HepG2 (cell line): ENCODE results near the gene TCL1A. TPM values are rescaled to one million over a fixed set of nuclear protein-coding genes. Genes with fewer than 3 reads are reported as not detected.

Experiments
- ATAC-seq: fragments of 200-7000 bp; cut with Tn5 transposase; 3 replicates; pipeline ENCODE4 v1.9.1; 2020; ENCODE audit warnings: mild to moderate bottlenecking, moderate library complexity
- BruUV-seq: library from RNA; stranded (reverse); fragments of 400-500 nt; replicated peaks from 2 replicates; lab custom pipeline; 2021; lab: Mats Ljungman, UMichigan
- CTCF ChIA-PET: fragments of 300-600 bp; formaldehyde crosslinking; extraction: SDS; loops from one replicate; lab custom pipeline; 2021; ENCODE audit warnings: low total read pairs, inconsistent platforms, low intra/inter-chr PET ratio; lab: Yijun Ruan, JAX
- POLR2A ChIA-PET: fragments of 350-600 bp; sonication (Branson Sonifier 250); formaldehyde crosslinking; loops from one replicate; lab custom pipeline; 2020; ENCODE audit warnings: antibody characterized with exemption, inconsistent platforms; lab: Yijun Ruan, JAX
- DNase-seq: peaks from one replicate; pipeline ENCODE4 v3.0.0-alpha.2; 2015; ENCODE audit warnings: low spot score
- FAIRE-seq: peaks from 3 replicates; lab custom pipeline; 2011; peaks lifted over from hg19 to GRCh38; lab: Jason Lieb, UNC
- H2AFZ ChIP-seq: one replicate; pipeline ENCODE4 v1.6.1; 2011; ENCODE audit warnings: low read length, inconsistent platforms
- H3K27ac ChIP-seq: fragments of 300-600 bp; 3 replicates; pipeline ENCODE4 v1.8.0; 2011; ENCODE audit warnings: mixed run types, mild to moderate bottlenecking, mixed read lengths, low read length, inconsistent platforms; ENCODE audit not compliant: insufficient read depth; ENCODE audit errors: extremely low read length
- H3K27me3 ChIP-seq, 2 experiments: fragments of 200-600 bp in 1 of 2; 2 replicates in 1 of 2; 3 replicates in 1 of 2; pipeline versions ENCODE4 v1.6.0 to v1.8.0; 2011; ENCODE audit warnings: low read length in 2 of 2, mild to moderate bottlenecking in 2 of 2, moderate library complexity in 2 of 2, inconsistent platforms in 1 of 2; ENCODE audit not compliant: insufficient read depth in 2 of 2, control insufficient read depth in 1 of 2
- H3K36me3 ChIP-seq, 2 experiments: fragments of 200-600 bp in 1 of 2; replicated peaks in 1 of 2; 2 replicates in 1 of 2; 3 replicates in 1 of 2; pipeline versions ENCODE4 v1.5.1 to v1.8.0; 2011; ENCODE audit warnings: low read length in 2 of 2, inconsistent platforms in 1 of 2; ENCODE audit not compliant: insufficient read depth in 2 of 2, control insufficient read depth in 1 of 2
- H3K4me1 ChIP-seq: 2 replicates; pipeline ENCODE4 v1.5.1; 2012; ENCODE audit warnings: low read length, inconsistent platforms; ENCODE audit not compliant: insufficient read depth
- H3K4me2 ChIP-seq: 2 replicates; pipeline ENCODE4 v1.6.0; 2011; ENCODE audit warnings: low read depth, low read length, inconsistent platforms
- H3K4me3 ChIP-seq, 3 experiments: fragments of 200-600 bp in 1 of 3; sonication (generic), shearing (Covaris generic) in 1 of 3; replicated peaks in 1 of 3; 2 replicates each; pipeline ENCODE4 v1.5.1; 2011 to 2016; ENCODE audit warnings: low read length in 3 of 3, inconsistent platforms in 2 of 3, low read depth in 2 of 3, mild to moderate bottlenecking in 2 of 3, control low read depth in 1 of 3, mixed read lengths in 1 of 3; ENCODE audit not compliant: insufficient read depth in 1 of 3
- H3K79me2 ChIP-seq: one replicate; pipeline ENCODE4 v1.6.1; 2011; ENCODE audit warnings: low read length, inconsistent platforms; ENCODE audit not compliant: insufficient read depth
- H3K9ac ChIP-seq: 2 replicates; pipeline ENCODE4 v1.6.0; 2011; ENCODE audit warnings: mild to moderate bottlenecking, low read depth, low read length, inconsistent platforms; ENCODE audit not compliant: insufficient read depth
- H3K9me3 ChIP-seq: 2 replicates; pipeline ENCODE4 v1.5.1; 2012; ENCODE audit warnings: mild to moderate bottlenecking, low read length
- H4K20me1 ChIP-seq: 2 replicates; pipeline ENCODE4 v1.6.0; 2011; ENCODE audit warnings: inconsistent platforms, mild to moderate bottlenecking, low read length, moderate library complexity; ENCODE audit not compliant: insufficient read depth
- CENPX ChIP-seq: sonication (generic); formaldehyde crosslinking; IDR thresholded peaks from 2 replicates; pipeline ENCODE4 v1.9.0; 2021; ENCODE audit warnings: mild to moderate bottlenecking, missing genetic modification reagents, moderate library complexity
- ELF3 ChIP-seq: IDR thresholded peaks from 2 replicates; pipeline ENCODE4 v1.6.1; 2016; ENCODE audit warnings: missing genetic modification reagents, missing compliant biosample characterization
- MEF2D ChIP-seq: sonication (generic); formaldehyde crosslinking; IDR thresholded peaks from 2 replicates; pipeline ENCODE4 v1.5.1; 2020; ENCODE audit warnings: mild to moderate bottlenecking, missing genetic modification reagents
- NFYC ChIP-seq: IDR thresholded peaks from 2 replicates; pipeline ENCODE4 v1.6.1; 2016; ENCODE audit warnings: missing genetic modification reagents, missing compliant biosample characterization
- REL ChIP-seq: sonication (generic); formaldehyde crosslinking; conservative IDR thresholded peaks from 2 replicates; pipeline ENCODE4 v1.8.0; 2022; ENCODE audit warnings: mild to moderate bottlenecking, missing genetic modification reagents, moderate library complexity
- RFXAP ChIP-seq: sonication (generic); formaldehyde crosslinking; IDR thresholded peaks from 2 replicates; pipeline ENCODE4 v1.4.0; 2020; ENCODE audit warnings: missing genetic modification reagents, borderline replicate concordance
- SP1 ChIP-seq, 2 experiments: fragments of 450-650 bp in 1 of 2; sonication (generic) in 1 of 2; formaldehyde crosslinking in 1 of 2; IDR thresholded peaks; 2 replicates each; pipeline versions ENCODE4 v1.4.0 to v1.6.1; 2016 to 2020; ENCODE audit warnings: missing genetic modification reagents in 1 of 2
- TAF15 ChIP-seq: fragments of 200-400 bp; formaldehyde crosslinking; IDR thresholded peaks from one replicate; pipeline ENCODE4 v1.6.1; 2018; ENCODE audit warnings: mild to moderate bottlenecking, low read depth, low read length; ENCODE audit not compliant: poor library complexity, severe bottlenecking
- ZNF224 ChIP-seq: sonication (generic); formaldehyde crosslinking; IDR thresholded peaks from 2 replicates; pipeline ENCODE4 v1.5.0; 2020; ENCODE audit warnings: mild to moderate bottlenecking, missing genetic modification reagents
- ZNF292 ChIP-seq: sonication (generic); formaldehyde crosslinking; IDR thresholded peaks from 2 replicates; pipeline ENCODE4 v1.8.1; 2022; ENCODE audit warnings: mild to moderate bottlenecking, low read depth, missing genetic modification reagents, borderline replicate concordance
- ZNF329 ChIP-seq: sonication (generic); formaldehyde crosslinking; IDR thresholded peaks from 2 replicates; pipeline ENCODE4 v1.9.0; 2021; ENCODE audit warnings: low read depth, mild to moderate bottlenecking, missing genetic modification reagents
- ZSCAN9 ChIP-seq: IDR thresholded peaks from 2 replicates; pipeline ENCODE4 v1.6.1; 2016; ENCODE audit warnings: borderline replicate concordance
- WGBS: methylation state at CpG from one replicate; pipeline ENCODE4 v1.1.6; 2017; ENCODE audit warnings: low lambda C conversion rate; 5-methylcytosine and 5-hydroxymethylcytosine counted together
- in situ Hi-C: cut with HindIII; loops from 2 replicates; pipeline ENCODE4 v1.10.0; 2017; ENCODE audit warnings: low pct_unique_long_range_greater_than_20kb; ENCODE audit not compliant: extremely low pct_ligation_motif_present
- intact Hi-C: fragments of 100-400 bp; cut with micrococcal nuclease; formaldehyde crosslinking; loops from one replicate; pipeline ENCODE4 v1.10.0; 2022; ENCODE audit not compliant: unreplicated experiment
- polyA plus RNA-seq, 8 experiments: library from polyadenylated mRNA; depleted of rRNA in 3 of 8; stranded (reverse) in 7 of 8; unstranded in 1 of 8; fragments of >200 nt; fragmentation: Illumina TruSeq in 4 of 8; extraction: Trizol in 4 of 8; gene quantifications; 2 replicates each; pipeline versions ENCODE4 v1.2.1 to v1.2.3, GENCODE V29; 2011 to 2016; ENCODE audit warnings: low read depth in 4 of 8, missing spikeins in 1 of 8, mixed read lengths in 1 of 8; ENCODE audit not compliant: insufficient read depth in 1 of 8
- total RNA-seq, 5 experiments: library from RNA; depleted of rRNA; stranded (reverse); fragments of >200 nt; fragmentation: Illumina TruSeq; extraction: Trizol; gene quantifications; 2 replicates each; pipeline ENCODE4 v1.2.3, GENCODE V29; 2016; ENCODE audit warnings: low read depth in 1 of 5
- TF ChIP-seq, protein P1 (sequence below): sonication (generic); formaldehyde crosslinking; IDR thresholded peaks from 2 replicates; pipeline ENCODE4 v1.5.0; 2020; ENCODE audit warnings: mild to moderate bottlenecking, missing genetic modification reagents, moderate library complexity
- TF ChIP-seq, protein P2 (sequence below), 2 experiments: IDR thresholded peaks; 2 replicates each; pipeline ENCODE4 v1.6.1; 2011 to 2012; ENCODE audit warnings: low read length in 2 of 2, borderline replicate concordance in 1 of 2, low read depth in 1 of 2, mild to moderate bottlenecking in 1 of 2, moderate library complexity in 1 of 2
- TF ChIP-seq, protein P3 (sequence below): sonication (generic); formaldehyde crosslinking; IDR thresholded peaks from 2 replicates; pipeline ENCODE4 v1.5.1; 2020; ENCODE audit warnings: missing genetic modification reagents, mild to moderate bottlenecking, borderline replicate concordance
- TF ChIP-seq, protein P4 (sequence below): IDR thresholded peaks from 2 replicates; pipeline ENCODE4 v1.6.1; 2016; ENCODE audit warnings: mild to moderate bottlenecking, missing biosample characterization, missing genetic modification reagents

Gene TCL1A
- total and polyA plus RNA-seq, 2 of the 13 experiments (the other 11 are each of a cell fraction or from before 2014, with no cell fraction given) = not detected

DNA sequence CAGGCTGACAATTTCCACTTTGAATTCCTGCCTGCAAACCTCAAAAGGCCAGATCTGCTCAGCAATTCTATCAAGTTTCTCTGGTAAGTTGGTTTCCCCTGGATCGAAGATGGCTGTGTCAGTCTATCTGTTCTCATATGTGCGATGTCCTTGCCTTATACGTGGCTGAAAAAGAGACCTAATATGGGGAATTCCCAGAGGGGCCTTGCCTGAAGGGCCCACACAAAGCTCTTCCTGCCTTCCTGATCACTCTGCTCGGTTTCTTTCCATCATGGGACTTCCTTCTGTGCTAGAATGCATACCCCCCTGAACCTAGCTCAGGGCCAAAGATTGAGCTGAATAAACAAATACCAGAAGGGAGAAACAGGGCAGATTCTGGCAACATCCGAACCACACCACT is 14.5 kb downstream of the TCL1A start:
- Histone ChIP-seq H3K4me3 (no peak overlapping the region), H3K27me3 (peaks cover 1 to 2% of the 10 kb centered on the region in 2 experiments; a peak in 2 of 5 replicates), H3K36me3 (no peaks in the 10 kb centered on the region), H3K27ac (no peak overlapping the region), H3K79me2 (no peaks in the 10 kb centered on the region), H3K9ac (no peak overlapping the region), H3K4me1 (no peaks in the 10 kb centered on the region), H4K20me1 (no peaks in the 10 kb centered on the region), H2AFZ (no peak overlapping the region), H3K4me2 (no peak overlapping the region), H3K9me3 (no peaks in the 10 kb centered on the region)
- WGBS = 0% methylated on average over 5 of the region's 5 CpGs
- DNase-seq = no peak
- FAIRE-seq = no peak
- BruUV-seq = no TSS peak
- POLR2A ChIA-PET = no interaction called here
- in situ Hi-C loops = no loop called here
- CTCF ChIA-PET = no interaction called here
- no peak for ATAC-seq
- intact Hi-C loops = no loop called here
- TF ChIP-seq TAF15 = no peak
- TF ChIP-seq, protein P1, sequence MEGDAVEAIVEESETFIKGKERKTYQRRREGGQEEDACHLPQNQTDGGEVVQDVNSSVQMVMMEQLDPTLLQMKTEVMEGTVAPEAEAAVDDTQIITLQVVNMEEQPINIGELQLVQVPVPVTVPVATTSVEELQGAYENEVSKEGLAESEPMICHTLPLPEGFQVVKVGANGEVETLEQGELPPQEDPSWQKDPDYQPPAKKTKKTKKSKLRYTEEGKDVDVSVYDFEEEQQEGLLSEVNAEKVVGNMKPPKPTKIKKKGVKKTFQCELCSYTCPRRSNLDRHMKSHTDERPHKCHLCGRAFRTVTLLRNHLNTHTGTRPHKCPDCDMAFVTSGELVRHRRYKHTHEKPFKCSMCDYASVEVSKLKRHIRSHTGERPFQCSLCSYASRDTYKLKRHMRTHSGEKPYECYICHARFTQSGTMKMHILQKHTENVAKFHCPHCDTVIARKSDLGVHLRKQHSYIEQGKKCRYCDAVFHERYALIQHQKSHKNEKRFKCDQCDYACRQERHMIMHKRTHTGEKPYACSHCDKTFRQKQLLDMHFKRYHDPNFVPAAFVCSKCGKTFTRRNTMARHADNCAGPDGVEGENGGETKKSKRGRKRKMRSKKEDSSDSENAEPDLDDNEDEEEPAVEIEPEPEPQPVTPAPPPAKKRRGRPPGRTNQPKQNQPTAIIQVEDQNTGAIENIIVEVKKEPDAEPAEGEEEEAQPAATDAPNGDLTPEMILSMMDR (CRISPR knock-in tag) = no peak
- TF ChIP-seq ZNF224 (CRISPR knock-in tag) = no peak
- TF ChIP-seq ZNF329 (CRISPR knock-in tag) = no peak
- TF ChIP-seq ZSCAN9 (CRISPR knock-in tag) = no peak
- no peak for TF ChIP-seq RFXAP (CRISPR knock-in tag)
- TF ChIP-seq, protein P2, sequence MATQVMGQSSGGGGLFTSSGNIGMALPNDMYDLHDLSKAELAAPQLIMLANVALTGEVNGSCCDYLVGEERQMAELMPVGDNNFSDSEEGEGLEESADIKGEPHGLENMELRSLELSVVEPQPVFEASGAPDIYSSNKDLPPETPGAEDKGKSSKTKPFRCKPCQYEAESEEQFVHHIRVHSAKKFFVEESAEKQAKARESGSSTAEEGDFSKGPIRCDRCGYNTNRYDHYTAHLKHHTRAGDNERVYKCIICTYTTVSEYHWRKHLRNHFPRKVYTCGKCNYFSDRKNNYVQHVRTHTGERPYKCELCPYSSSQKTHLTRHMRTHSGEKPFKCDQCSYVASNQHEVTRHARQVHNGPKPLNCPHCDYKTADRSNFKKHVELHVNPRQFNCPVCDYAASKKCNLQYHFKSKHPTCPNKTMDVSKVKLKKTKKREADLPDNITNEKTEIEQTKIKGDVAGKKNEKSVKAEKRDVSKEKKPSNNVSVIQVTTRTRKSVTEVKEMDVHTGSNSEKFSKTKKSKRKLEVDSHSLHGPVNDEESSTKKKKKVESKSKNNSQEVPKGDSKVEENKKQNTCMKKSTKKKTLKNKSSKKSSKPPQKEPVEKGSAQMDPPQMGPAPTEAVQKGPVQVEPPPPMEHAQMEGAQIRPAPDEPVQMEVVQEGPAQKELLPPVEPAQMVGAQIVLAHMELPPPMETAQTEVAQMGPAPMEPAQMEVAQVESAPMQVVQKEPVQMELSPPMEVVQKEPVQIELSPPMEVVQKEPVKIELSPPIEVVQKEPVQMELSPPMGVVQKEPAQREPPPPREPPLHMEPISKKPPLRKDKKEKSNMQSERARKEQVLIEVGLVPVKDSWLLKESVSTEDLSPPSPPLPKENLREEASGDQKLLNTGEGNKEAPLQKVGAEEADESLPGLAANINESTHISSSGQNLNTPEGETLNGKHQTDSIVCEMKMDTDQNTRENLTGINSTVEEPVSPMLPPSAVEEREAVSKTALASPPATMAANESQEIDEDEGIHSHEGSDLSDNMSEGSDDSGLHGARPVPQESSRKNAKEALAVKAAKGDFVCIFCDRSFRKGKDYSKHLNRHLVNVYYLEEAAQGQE (IDR thresholded peaks at IDR 0.05; ENCODE audit: borderline replicate concordance in 1 of 2, low read depth in 1 of 2, low read length in 2 of 2) = no peak
- no peak for TF ChIP-seq ZNF292 (CRISPR knock-in tag)
- TF ChIP-seq, protein P3, sequence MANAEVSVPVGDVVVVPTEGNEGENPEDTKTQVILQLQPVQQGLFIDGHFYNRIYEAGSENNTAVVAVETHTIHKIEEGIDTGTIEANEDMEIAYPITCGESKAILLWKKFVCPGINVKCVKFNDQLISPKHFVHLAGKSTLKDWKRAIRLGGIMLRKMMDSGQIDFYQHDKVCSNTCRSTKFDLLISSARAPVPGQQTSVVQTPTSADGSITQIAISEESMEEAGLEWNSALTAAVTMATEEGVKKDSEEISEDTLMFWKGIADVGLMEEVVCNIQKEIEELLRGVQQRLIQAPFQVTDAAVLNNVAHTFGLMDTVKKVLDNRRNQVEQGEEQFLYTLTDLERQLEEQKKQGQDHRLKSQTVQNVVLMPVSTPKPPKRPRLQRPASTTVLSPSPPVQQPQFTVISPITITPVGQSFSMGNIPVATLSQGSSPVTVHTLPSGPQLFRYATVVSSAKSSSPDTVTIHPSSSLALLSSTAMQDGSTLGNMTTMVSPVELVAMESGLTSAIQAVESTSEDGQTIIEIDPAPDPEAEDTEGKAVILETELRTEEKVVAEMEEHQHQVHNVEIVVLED (CRISPR knock-in tag) = no peak
- no peak for TF ChIP-seq ELF3 (CRISPR knock-in tag)
- TF ChIP-seq MEF2D = no peak
- TF ChIP-seq, protein P4, sequence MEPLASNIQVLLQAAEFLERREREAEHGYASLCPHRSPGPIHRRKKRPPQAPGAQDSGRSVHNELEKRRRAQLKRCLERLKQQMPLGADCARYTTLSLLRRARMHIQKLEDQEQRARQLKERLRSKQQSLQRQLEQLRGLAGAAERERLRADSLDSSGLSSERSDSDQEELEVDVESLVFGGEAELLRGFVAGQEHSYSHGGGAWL (CRISPR knock-in tag) = no peak
- no peak for TF ChIP-seq NFYC (CRISPR knock-in tag)
- TF ChIP-seq REL (CRISPR knock-in tag) = no peak
- TF ChIP-seq SP1 (IDR thresholded peaks at IDR 0.05) = no peak
- TF ChIP-seq SP1 (CRISPR knock-in tag; IDR thresholded peaks at IDR 0.05) = no peak
- TF ChIP-seq CENPX (CRISPR knock-in tag) = no peak
